GM19099 (cell line): ENCODE results near the gene C1QTNF1.

Experiments used
- POLR2A ChIP-seq: IDR thresholded peaks from 3 replicates; pipeline ENCODE4 v1.6.1; 2011; ENCODE audit warnings: low read depth; ENCODE audit not compliant: insufficient read length; ENCODE audit errors: extremely low read depth

The C1QTNF1 gene

DNA sequence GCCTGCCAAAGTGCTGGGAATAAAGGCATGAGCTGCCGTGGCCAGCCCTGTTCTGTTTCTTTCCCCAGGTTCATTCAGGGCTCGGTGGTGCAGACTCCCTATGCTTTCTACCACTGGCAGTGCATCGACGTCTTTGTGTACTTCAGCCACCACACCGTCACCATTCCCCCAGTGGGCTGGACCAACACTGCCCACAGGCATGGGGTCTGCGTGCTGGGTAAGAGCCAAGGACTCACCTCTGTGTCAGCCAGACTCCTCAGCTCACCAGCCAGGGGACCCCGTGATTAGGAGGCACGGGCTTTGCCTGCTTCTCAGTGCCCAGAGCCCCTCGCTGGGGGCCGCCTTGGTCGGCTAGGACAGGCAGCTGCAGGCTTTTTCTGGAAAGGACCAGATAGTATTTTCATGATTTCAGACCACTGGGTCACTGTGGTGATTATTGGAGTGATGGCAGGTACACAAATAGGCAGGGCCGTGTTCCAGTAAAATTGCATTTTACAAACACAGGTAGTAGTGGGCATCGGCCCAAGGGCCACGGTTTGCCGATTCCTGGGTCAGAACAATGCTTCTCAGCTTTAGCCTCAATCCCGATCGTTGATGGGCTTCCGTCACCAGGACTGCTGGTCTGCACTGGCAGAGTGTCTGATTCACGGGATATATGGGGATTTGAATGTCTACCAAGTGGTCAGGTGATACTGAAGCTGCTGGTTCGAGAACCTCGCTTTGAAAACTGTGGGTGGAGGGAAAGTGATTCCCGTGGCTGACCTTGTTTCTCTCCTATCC, 55.6 kb downstream of the C1QTNF1 start:
- no peak for TF ChIP-seq POLR2A

DNA sequence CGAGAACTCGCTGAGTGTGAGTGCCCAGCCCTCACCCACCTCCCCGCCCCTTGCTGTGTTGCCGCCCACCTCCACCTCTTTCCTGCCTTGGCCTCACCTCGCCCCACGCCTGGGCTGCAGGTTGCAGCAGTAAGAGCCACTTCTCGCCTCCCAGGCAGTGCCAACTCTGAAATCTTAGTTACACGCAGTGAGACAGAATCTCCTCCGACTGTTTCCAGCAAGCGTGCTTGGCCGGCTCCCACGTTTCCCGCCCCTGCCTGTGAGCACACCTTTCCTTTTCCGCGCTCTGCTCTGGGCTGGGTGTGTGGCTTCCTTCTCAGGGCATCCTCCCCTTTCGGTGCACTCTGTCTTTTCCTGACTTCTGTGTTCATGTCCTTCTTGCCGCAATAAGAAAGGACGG, 56.4 kb downstream of the C1QTNF1 start:
- no peak for TF ChIP-seq POLR2A

DNA sequence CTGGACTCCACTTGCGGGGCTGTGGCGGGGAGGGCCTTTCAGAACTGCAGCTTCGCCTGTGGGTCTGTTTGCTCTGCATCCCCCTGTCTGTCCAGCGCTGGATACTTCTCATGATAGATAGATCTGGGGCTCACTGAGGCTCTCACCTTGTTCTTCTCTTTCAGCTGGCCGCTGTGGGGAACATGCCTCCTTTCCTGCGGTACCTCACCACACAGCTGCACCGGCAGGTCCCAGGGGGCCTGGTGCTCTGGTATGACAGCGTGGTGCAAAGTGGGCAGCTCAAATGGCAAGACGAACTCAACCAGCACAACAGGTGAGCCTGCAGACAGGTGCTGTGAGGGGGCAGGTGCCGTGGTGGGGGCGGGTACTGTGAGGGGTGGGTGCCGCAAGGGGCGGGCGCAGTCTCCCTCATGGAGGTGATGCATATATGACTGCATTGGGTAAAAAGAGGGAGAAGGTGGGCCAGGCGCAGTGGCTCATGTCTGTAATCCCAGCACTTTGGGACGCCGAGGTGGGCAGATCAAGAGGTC, 56.9 kb downstream of the C1QTNF1 start:
- TF ChIP-seq POLR2A, result no peak

DNA sequence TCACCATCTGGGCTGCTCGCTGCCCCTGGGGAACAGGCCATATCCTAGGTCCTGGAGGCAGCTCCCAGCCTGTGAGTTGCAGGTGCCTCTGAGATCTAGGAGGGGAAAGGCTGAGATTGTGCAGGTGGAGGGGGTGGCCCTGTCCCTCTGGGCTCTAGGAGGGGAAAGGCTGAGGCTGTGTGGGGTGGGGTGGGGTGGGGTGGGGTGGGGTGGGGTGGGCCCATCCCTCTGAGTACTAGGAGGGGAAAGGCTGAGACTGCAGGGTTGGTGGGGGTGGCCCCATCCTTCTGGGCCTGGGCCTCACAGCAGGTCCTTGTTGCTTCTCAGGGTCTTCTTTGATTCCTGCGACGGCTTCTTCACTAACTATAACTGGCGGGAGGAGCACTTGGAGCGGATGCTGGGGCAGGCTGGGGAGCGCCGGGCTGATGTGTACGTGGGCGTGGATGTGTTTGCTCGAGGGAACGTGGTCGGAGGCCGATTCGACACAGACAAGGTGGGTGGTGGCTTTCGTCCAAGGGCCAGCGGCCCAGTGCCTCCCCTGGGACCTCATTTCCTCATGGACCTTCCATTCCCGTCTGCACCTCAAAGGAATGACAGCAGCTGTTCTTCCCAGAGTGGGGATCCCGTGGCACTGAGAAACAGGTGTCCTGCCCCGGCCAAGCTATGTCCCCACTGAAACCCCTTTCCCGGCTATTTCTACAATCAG, 57.8 kb downstream of the C1QTNF1 start:
- TF ChIP-seq POLR2A, result no peak

DNA sequence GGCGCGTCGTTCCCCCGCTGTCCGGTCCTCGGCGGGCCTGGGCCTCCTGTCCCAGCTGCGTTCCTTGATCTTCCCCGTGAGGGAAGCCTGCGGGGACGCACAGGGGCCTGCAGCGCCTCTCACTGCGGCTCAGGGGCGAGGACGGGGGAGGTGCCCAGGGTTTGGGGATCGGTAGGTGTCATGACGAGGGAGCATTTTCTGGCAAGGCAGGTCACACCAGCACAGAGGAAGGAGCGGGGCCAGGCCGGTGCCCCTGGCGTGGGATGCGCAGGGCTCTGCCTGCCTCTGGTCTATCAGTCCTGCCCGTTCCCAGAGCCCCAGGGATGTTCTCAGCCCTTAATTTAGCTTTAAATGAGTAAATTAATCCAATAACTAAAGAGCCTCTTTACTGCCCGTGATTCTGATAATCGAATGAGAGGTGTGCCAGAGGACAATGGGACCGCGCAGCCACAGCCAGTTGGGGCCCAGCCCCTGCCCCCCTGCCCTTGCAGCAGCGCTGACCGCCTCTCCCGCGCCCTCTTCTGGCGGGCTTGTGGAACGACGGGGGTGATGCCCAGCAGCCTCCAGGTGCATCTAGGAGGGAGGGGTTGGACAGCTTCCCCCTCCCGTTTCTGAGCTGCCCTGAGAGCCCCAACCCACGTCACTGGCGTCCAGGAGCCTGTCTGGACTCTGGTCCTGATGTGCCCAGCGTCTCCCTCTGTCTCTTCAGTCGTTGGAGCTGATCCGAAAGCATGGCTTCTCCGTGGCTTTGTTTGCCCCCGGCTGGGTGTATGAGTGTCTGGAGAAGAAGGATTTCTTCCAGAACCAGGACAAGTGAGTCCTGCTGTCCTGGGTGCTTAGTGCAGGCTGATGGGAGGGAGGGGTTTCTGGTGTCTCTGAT, 58.6 kb downstream of the C1QTNF1 start:
- no peak for TF ChIP-seq POLR2A

DNA sequence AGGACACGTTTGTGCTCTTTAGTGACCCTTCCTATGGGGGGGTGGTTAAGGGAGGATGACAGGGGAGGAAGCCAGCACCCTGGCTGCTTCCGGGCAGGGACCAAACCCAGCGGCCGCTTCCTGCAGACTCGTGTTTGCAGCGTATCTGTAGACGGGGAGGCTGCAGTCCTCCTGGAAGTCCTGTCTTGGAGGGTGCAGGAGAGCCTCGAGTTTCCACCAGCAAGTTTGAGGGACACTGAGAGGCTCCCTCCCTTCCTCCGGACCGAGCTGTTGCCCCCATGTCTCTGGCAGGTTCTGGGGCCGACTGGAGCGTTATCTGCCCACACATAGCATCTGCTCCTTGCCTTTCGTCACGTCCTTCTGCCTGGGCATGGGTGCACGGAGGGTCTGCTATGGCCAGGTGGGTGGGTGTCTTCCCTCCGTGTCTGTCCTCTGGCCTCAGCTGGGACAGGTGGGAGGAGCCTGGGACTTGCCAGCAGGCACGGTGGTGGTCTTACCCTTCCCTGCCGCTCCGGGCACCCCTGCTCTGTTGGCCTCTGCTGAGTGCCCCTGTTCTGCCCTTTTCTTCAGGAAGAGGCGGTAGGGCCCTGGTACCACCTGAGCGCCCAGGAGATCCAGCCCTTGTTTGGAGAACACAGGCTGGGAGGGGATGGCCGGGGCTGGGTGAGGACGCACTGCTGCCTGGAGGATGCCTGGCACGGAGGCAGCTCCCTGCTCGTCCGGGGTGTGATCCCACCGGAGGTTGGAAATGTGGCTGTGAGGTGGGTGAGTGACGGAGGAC, 59.4 kb downstream of the C1QTNF1 start:
- TF ChIP-seq POLR2A, result no peak

DNA sequence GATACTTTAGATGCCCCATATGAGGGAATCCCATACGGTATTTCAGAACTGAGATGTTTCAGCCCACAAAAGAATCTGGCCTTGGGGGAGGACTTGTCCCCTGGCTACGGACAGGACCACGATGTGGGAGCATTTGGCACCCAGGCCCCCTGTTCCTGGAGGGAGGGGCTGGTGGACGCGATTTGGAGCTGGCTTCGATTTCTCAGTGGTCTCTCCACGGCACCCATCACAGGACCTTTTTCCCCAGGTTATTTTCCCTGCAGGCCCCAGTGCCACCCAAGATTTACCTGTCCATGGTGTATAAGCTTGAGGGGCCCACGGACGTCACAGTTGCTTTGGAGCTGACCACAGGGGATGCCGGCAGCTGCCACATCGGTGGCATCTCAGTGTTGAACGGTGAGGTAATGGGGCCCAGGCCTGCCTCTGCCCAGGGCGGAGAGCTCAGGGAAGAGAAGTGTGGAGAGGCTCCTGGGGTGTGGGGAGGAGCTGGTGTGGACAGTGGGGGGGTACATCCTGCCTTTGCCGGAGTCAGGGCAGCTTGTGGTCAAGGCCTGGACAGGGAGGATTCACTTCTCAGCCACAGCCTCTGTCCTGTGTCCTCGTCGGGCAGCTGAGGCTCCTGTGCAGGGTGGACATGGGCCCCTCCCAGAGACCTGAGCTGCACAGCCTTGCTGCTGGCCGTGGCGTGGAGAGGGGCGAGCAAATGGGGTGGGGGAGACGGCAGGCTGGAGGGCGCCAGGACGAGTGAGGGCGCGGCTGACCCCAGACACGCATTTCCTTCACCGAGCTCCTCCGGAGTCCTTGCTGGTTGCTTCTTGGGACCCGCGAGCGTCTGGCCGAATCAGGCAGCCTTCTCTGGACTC, 60.6 kb downstream of the C1QTNF1 start:
- TF ChIP-seq POLR2A, result no peak

DNA sequence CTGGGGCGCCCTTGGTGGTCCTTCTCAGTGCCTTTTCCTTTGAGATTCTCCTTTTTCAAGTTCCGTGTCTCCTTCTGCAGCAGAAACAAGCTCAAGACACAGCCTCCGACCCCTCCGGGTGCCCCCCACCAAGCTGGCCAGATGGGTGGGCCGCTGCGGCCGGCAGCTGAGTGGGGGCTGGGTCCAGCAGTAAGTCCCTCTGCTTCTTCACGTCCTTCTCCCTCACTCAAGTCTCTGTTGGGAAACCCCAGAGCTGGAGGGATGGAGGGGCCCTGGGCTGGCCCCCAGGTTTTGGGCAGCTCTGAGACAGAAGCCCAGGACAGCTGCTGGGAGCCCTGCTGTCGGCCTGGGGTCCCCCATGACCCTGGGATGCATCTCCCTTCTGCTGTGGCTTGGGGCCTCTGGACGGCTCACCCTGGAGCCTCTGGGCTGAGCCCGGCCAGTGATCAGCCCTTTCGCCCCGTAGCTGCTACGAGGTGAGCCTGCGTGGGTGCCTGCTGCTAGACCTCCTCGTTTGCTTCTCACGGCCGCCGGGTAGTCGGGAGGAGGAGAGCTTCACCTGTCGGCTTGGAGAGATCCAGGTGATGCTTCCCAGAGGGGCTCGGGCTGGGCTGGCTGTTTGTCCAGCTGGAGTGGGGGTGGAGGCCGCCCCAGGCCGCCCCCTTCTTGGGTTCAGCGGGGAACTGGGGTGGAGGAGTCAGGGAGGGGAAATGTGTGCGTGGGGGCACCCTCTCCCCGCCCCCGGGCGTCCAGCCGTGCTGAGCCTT, 61.4 kb downstream of the C1QTNF1 start:
- no peak for TF ChIP-seq POLR2A

DNA sequence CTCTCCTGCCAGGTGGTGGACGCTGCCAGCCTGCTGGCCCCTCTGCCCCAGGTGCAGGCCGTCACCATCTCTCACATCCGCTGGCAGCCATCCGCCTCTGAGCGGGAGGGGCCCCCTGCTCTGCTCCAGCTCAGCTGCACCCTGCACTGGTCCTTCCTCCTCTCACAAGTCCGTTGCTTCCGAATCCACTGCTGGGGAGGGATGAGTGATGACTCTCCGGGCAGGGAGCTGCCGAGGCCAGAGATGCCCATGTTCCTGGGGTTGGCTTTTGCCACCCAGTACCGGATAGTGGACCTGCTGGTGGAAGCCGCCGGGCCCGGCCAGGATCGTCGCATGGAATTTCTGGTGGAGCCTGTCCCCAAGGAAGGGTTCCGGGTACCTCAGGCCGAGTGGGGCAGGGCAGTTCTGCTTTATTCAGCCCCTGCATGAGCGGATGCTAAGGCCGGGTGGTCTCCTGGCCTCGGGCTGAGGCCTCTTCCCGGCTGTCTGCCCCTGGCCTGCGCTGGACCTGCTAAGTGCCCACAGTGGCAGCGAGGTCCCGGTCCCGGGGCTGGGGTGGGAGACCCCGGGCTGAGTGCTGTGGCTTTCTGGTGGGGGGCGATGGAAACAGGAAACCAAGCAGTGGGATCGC, 62.1 kb downstream of the C1QTNF1 start:
- no peak for TF ChIP-seq POLR2A

DNA sequence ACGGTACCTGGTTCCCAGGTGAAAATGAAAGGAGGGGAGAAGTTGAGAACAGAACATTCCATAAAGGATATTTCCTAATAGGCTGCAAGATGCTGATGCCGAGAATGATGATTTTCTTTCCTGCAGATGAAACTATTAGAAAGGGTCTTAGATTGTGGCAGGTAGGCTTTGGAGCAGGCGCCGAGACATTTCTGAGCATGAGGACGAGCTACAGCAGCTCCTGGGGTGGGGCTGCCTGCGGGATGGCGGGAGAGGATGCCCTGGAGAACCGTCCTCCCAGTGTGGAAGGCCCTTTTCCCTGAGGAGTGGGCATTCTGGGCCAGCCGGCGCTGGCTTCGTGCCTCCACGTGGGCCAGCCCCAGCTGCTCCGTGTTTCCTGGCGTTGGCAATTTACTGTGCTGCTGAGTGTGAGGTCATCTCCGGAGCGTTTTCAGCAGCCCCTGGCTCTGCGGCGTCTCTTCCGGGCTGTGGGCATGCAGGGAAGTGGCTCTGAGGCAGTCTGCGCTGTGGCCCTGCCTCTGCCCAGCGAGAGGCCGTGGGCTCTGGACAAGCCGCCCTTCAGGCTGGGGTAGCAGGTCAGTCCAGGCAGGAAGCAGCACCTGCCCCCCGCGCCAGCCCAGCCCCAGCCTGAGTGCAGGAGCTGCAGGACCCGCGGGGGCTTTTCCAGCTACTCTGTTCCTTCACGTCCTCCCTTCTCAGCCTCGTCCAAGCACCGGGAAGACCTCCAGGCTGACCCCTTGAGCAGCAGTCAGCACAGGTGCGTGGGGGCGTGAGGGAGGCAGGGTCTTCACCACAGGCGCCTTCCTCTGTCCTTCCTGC, 62.8 kb downstream of the C1QTNF1 start:
- TF ChIP-seq POLR2A, result no peak

DNA sequence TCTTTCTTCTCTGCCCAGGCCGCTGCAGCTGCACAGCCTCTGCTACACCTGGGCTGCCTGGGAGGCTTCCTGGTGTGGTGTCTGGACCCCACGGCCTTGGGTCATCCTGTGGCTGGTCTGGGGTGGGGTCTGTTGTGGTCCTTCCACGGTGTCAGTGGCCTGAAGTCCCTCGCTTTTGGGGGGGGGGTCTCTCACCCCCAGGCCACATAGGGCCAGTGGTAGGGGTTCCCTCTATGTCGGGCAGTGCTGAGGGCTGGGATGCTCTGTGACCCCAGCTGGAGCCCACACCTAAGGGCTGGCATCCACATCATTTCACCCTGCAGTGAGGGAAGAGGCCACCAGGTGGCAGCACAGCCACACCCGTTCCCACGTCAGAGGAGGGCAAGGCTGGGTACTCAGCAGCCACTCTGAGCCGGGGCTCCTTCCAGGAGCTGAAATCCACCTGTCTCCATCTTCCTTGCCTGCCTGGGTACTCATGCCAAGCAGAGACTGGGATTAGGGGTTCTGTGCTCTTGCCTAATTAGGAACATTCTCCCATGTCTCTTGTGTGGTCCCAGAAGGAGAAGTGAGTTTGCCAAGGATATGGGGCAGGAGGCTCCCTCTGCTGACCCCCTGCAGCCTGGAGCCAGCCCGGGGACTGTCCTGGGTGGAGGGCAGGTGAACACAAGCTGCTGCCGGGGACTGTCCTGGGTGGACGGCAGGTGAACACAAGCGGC, 63.6 kb downstream of the C1QTNF1 start:
- no peak for TF ChIP-seq POLR2A
